ENCODE data around the gene ABLIM1.

GRCh38 chr10:114441107-114441506 is 217.0 kb downstream of the ABLIM1 start:
- no peak for TF ChIP-seq CTCF (IDR thresholded peaks at IDR 0.05)
- TF ChIP-seq POLR2A (IDR thresholded peaks at IDR 0.05) = no peak
